ENCODE measurements around the gene CCNT1. TPM values are rescaled to one million over a fixed set of nuclear protein-coding genes. Genes with fewer than 3 reads are reported as not detected.

CCNT1 gene
- total and polyA plus RNA-seq, 10 of the 15 experiments (the other 5 are each of a cell fraction or from before 2014, with no cell fraction given): 6.3 to 37.3 (median 20.0) TPM

- TF ChIP-seq, protein P1, sequence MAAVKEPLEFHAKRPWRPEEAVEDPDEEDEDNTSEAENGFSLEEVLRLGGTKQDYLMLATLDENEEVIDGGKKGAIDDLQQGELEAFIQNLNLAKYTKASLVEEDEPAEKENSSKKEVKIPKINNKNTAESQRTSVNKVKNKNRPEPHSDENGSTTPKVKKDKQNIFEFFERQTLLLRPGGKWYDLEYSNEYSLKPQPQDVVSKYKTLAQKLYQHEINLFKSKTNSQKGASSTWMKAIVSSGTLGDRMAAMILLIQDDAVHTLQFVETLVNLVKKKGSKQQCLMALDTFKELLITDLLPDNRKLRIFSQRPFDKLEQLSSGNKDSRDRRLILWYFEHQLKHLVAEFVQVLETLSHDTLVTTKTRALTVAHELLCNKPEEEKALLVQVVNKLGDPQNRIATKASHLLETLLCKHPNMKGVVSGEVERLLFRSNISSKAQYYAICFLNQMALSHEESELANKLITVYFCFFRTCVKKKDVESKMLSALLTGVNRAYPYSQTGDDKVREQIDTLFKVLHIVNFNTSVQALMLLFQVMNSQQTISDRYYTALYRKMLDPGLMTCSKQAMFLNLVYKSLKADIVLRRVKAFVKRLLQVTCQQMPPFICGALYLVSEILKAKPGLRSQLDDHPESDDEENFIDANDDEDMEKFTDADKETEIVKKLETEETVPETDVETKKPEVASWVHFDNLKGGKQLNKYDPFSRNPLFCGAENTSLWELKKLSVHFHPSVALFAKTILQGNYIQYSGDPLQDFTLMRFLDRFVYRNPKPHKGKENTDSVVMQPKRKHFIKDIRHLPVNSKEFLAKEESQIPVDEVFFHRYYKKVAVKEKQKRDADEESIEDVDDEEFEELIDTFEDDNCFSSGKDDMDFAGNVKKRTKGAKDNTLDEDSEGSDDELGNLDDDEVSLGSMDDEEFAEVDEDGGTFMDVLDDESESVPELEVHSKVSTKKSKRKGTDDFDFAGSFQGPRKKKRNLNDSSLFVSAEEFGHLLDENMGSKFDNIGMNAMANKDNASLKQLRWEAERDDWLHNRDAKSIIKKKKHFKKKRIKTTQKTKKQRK (IDR thresholded peaks at IDR 0.05; ENCODE audit: low read depth, low read length): no peak
- TF ChIP-seq PKNOX1 (IDR thresholded peaks at IDR 0.05): peak; percentile 38; the same call in 1 of the 2 replicates
- no peak for TF ChIP-seq ZNF274 (IDR thresholded peaks at IDR 0.05; ENCODE audit: insufficient read depth, insufficient read length)
- peak; percentile 5; the same call in 1 of the 2 replicates for TF ChIP-seq ESRRA (IDR thresholded peaks at IDR 0.05; ENCODE audit: low read length)
- TF ChIP-seq YY1 (IDR thresholded peaks at IDR 0.05; ENCODE audit: low read depth, low read length): peak; percentile 83
- no peak; the same call in 1 of the 2 replicates for TF ChIP-seq CBX5 (IDR thresholded peaks at IDR 0.05; ENCODE audit: low read depth)
- peak; percentile 28; the same call in 1 of the 2 replicates for TF ChIP-seq CHD1 (IDR thresholded peaks at IDR 0.05; ENCODE audit: low read depth, low read length)
- TF ChIP-seq USF2 (IDR thresholded peaks at IDR 0.05; ENCODE audit: borderline replicate concordance, low read depth, low read length): peak; percentile 97
- peak; percentile 87 for TF ChIP-seq IKZF1 (conservative IDR thresholded peaks at IDR 0.05)
- TF ChIP-seq HDAC2 (IDR thresholded peaks at IDR 0.05): no peak
- TF ChIP-seq NR2C1 (IDR thresholded peaks at IDR 0.05): peak; percentile 87
- no peak for TF ChIP-seq REST (IDR thresholded peaks at IDR 0.05; ENCODE audit: low read depth, low read length)
- TF ChIP-seq ZNF24 (IDR thresholded peaks at IDR 0.05): no peak; the same call in 1 of the 2 replicates
- TF ChIP-seq, protein P2, sequence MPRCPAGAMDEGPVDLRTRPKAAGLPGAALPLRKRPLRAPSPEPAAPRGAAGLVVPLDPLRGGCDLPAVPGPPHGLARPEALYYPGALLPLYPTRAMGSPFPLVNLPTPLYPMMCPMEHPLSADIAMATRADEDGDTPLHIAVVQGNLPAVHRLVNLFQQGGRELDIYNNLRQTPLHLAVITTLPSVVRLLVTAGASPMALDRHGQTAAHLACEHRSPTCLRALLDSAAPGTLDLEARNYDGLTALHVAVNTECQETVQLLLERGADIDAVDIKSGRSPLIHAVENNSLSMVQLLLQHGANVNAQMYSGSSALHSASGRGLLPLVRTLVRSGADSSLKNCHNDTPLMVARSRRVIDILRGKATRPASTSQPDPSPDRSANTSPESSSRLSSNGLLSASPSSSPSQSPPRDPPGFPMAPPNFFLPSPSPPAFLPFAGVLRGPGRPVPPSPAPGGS (IDR thresholded peaks at IDR 0.05; ENCODE audit: borderline replicate concordance, insufficient read depth, low read depth, low read length, poor library complexity, severe bottlenecking): no peak
- peak; percentile 27 to 47; a peak in 2 of 4 replicates for TF ChIP-seq IKZF2 (IDR thresholded peaks at IDR 0.05)
- peak; percentile 14 for TF ChIP-seq SKIL (IDR thresholded peaks at IDR 0.05; ENCODE audit: low read depth, poor library complexity, severe bottlenecking)
These were observed at the start of gene CCNT1 (continued) for GRCh38 chr12:48716493-48717251.
